Upper lobe of left lung (tissue), 4 donors: ENCODE measurements around the gene DPP6.

Experiments used
- CTCF ChIP-seq, 6 experiments: fragments of 450-650 bp in 4 of 6; fragments of 200-600 bp in 2 of 6; sonication (generic) in 2 of 6; IDR thresholded peaks; one replicate each; pipeline ENCODE4 v1.5.1; 2016 to 2019; ENCODE audit warnings: antibody characterized with exemption in 6 of 6
- EP300 ChIP-seq, 4 donors: sonication (generic); formaldehyde crosslinking; IDR thresholded peaks; one replicate each; pipeline ENCODE4 v1.5.1; 2017; ENCODE audit warnings: antibody characterized with exemption in 4 of 4, control low read depth in 2 of 4
- POLR2AphosphoS5 ChIP-seq, 2 donors: sonication (generic); formaldehyde crosslinking; IDR thresholded peaks; one replicate each; pipeline ENCODE4 v1.5.1; 2017; ENCODE audit warnings: antibody characterized with exemption in 2 of 2

GRCh38 chr7:154863766-154864522, 811.7 kb downstream of the DPP6 start:
- no peak for TF ChIP-seq POLR2AphosphoS5 (IDR thresholded peaks at IDR 0.05)
- no peak for TF ChIP-seq EP300 (IDR thresholded peaks at IDR 0.05)
- no peak for TF ChIP-seq CTCF (IDR thresholded peaks at IDR 0.05)
